Caki2 (cell line): ENCODE results near the gene GPR17. TPM values are rescaled to one million over a fixed set of nuclear protein-coding genes. Genes with fewer than 3 reads are reported as not detected.

ENCODE experiments used
- DNase-seq: peaks from one replicate; pipeline ENCODE4 v3.0.0-alpha.2; 2015; ENCODE audit warnings: low read depth
- in situ Hi-C: cut with HindIII; loops from 2 replicates; pipeline ENCODE4 v1.10.0; 2016; ENCODE audit warnings: low sequenced_read_pairs, low pct_unique_long_range_greater_than_20kb, mixed read lengths
- total RNA-seq: library from RNA; depleted of rRNA; stranded (reverse); fragments of >200 nt; shearing (Covaris generic); gene quantifications from 2 replicates; pipeline ENCODE4 v1.2.3, GENCODE V29; 2014; ENCODE audit warnings: low replicate concordance

The GPR17 gene
- total RNA-seq, 1 experiment from 2014 or later, result not detected

DNA sequence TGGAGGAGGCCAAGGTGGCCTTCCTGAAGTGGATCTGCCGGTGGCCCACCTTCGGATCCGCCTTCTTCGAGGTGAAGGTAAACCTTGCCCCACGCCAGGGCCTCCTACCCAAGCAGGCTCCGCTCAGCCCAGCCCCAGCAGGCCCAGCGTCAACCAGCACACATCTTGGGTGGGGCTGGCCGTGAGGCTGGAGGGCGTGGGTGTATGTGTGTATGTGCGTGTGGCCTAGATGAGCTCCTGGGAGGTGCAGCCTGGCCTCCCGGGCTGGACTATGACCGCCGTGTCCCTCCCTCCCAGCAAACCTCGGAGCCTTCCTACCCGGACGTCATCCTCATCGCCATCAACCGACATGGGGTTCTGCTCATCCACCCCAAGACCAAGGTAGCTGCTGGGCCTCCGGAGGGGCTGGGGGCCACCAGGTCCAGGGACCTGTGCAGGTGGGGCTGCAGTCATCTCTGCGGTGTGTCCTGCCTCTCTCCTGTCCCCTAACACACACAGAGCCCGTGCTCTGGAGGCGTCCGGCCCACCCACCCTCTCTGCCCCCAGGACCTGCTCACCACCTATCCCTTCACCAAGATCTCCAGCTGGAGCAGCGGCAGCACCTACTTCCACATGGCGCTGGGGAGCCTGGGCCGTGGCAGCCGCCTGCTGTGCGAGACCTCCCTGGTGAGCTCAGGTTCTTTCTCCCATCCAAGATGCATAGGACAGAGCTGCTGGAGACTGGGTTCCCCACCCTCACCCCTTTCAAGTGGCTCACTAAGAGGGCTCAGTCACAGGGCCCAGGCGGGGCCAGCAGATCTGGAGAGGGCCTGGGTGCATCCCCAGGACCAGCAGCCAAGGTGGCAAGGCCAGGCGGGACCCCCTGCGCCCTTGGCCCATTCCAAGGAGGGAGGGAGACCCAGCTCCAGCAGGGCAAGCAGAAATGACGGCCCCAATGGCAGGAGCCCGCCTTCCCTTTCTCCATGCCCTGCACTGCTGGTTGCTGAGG is 9.4 kb upstream of the GPR17 start:
- in situ Hi-C loops, result no loop called here
- DNase-seq, result no peak

DNA sequence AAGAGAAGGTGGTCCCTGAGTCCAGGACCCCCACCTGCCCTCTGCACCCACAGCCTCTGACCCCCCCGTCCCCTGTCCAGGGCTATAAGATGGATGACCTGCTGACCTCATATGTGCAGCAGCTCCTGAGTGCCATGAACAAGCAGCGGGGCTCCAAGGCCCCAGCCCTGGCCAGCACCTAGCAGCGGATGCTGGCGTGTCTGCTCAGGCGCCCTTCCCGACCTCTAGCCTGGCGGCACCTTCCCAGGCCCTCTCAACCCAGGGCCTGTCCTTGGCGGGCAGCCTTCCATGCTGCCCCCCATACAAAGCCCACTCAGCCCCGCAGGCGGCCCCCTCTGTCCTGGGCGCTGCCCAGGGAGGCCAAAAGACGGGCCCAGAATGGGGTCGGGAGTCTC is 8.7 kb upstream of the GPR17 start:
- in situ Hi-C loops, result no loop called here
- DNase-seq, result no peak

DNA sequence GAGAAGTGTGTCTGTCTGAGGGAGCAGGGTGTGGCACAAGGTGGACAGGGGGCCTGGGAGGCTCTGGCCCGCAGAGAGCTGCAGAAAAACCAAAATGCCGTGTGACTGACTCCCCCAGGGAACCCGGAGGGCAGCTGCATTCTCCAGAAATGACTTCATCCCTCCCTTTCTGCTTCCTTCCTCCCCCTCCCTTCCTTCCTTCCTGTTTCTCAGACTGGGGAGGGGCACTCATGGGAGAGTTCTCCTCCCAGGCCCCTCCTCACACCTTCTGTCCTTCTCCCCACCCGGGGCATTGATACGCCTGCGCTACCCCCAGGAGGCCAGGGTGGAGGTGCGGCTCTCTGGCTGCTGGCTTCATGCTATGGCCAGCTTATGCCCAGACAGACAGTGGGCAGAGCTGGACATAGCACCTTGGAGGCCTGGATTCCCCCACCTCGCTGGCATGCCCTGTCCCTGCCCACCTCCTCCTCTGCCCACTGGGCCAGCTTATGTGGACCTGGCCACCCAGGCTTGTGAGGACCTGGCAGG is 8.2 kb upstream of the GPR17 start:
- peak; percentile 14 for DNase-seq
- in situ Hi-C loops, result no loop called here

DNA sequence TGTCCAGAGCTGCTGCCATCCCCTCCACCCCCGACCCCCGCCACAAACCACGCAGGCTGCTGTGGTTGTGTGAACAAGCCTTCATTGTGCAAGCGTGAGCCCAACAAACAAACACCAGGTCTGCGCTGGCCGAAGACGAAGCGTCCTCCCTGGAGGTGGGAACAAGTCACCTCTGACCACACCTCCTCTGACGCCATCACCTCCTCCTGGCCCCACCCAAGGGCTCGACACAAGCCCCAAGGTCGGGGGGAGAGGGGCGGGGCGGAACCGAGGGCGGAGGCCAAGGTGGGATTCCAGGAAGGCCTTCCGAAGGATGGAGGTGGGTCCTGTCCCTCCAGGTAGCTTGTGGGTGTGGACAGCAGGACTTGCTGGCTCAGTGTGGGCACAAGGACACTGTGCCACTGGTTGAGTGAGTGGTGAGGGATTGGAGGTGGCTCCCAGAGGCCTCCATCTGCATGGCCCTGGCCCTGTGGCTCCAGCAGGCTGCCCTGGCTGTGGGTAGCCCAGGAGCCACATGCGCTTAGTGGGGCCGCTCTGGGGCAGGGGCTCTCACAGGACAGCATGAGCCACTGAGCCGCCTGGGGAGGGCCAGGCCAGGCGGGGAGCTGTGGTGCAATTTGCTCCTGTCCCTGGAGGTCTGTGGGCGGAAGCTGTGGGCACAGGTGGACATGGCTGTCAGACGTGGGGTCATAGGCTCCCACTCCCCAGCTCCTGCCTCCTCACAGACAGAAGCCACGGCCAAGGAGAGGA is 7.4 kb upstream of the GPR17 start:
- in situ Hi-C loops, result no loop called here
- no peak for DNase-seq

GRCh38 chr2:127639111-127639474 is 6.9 kb upstream of the GPR17 start:
- in situ Hi-C loops, result no loop called here

GRCh38 chr2:127640082-127641072 is 5.6 kb upstream of the GPR17 start:
- in situ Hi-C loops, result no loop called here
- DNase-seq, result no peak

More at GRCh38 chr2:127639111-127639474, 6.9 kb upstream of the GPR17 start:
- DNase-seq, result no peak

DNA sequence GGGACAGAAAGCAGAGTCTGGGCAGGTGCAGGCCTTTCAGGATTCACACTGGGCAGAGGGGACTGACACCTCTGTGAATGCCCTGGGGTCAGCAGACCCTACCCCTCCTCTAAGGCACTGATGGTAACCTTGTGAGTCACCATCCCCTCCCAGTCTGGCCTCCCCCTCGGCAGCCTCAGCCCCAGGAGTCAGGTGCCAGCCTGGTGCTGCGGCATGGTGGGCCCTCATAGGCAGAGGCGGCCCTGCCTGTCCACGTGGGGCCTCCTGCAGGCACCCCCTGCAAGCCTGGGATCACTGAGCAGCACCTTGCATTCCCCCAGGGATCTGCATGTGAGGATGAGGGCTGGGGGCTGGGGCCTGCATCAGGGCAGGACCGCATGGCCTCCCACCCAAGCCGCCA is 4.8 kb upstream of the GPR17 start:
- no peak for DNase-seq
- in situ Hi-C loops, result no loop called here

- in situ Hi-C loops, result no loop called here
- DNase-seq, result no peak
Measured at GRCh38 chr2:127641846-127642507, 4.0 kb upstream of the GPR17 start.

GRCh38 chr2:127642706-127643438 is 3.1 kb upstream of the GPR17 start:
- in situ Hi-C loops, result no loop called here

GRCh38 chr2:127643439-127644065 is 2.4 kb upstream of the GPR17 start:
- in situ Hi-C loops, result no loop called here
- DNase-seq, result no peak

More at GRCh38 chr2:127642706-127643438, 3.1 kb upstream of the GPR17 start:
- DNase-seq, result no peak

DNA sequence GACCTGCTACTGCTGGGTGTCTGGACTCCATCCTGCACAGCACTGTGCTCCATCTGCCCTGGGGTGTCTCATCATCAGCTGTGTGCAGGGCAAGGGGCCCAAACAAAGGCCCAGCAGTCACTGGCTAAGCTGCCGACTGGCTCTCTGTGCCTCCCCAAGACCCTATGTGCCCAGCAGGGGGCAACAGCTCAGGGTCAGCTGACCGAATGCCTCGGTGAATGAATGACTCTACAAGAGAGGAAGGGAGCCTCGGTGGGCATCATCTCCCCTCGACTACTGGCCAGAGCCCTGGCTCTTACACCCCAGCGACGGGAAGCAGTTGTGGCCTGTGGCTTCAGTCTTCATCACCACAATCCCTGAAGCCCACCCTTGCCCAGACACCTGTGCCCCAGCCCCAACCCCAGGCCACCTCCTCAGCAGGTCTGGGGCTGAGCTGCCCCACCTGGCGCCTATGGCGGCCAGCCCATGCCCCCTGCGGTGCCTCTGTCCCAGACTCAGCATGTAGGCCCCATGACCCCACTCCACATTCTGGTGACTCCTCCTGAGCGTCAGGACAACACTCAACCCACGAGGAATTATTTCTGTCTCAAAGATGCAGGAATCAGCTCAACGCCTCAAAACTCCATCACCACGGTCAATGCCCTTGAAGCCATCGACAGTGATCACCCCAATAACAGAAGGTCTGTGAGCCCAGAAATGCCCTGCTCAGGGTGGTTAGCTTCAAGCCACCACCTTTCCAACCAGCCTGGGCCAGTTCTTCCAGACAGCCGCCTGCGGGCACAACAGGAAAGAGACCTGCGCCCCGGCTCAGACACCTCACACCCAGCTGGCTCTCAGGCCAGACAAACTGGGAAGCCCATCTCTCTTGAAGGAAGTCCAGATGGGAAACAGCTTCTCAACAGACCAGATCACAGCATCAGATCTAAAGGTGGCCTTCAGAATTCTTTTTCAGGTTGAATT is 1.6 kb upstream of the GPR17 start:
- DNase-seq, result no peak
- in situ Hi-C loops, result no loop called here

GRCh38 chr2:127645026-127645394 is 943 bp upstream of the GPR17 start:
- no peak for DNase-seq
- in situ Hi-C loops, result no loop called here

GRCh38 chr2:127646487-127647241 is 711 bp downstream of the GPR17 start:
- DNase-seq, result no peak
- in situ Hi-C loops, result no loop called here

DNA sequence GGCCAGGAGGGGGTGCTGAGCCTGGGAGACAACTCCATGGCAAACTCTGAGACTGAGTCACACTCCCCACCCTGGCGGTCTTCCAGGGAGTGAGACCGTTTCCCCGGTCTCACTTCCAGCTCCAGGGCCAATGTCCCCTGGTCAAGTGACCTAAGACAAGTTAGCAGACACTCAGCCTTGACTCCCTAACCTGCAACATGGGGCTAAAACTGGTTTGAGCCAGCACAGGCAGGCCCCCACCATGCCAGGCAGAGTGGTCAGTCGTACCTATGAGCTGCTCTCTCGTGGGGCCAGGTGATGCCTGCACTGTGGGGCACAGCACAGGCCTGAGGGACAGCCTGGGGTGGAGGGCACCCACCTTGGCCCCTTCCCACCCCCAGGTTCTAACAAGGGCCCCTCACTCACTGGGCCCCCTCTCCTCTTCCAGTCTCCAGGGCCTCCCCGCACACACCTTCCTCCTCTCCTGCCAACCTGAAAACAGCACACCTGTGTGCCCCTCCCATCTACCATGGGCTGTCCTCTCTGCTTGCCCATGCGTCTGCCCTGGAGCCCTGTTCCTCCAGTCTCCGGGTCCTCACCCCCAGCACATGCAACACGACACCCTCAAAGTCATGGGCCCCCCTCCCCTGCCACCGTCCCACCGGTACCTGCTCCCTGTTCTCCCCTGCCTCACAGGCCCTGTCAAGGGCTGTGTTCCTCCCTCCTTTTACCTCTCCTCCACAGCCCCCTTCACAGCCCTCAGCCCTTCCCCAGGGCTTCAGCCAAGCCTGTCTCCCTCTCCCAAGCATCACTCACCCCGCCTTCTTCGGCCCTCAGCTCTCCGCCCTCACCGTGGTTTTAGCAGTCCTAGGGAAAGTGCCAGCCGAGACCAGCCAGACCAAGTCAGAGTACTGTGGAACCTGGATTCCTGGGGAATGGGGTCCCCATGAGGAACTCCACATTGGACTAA is 1.6 kb downstream of the GPR17 start:
- DNase-seq, result no peak
- in situ Hi-C loops, result no loop called here
